ENCODE results near the gene DUOX1. TPM values are rescaled to one million over a fixed set of nuclear protein-coding genes. Genes with fewer than 3 reads are reported as not detected.

The DUOX1 gene
- polyA plus RNA-seq, 1 of the 3 experiments (the other 2 are of a cell fraction): not detected

GRCh38 chr15:45162771-45163507, 33.1 kb downstream of the DUOX1 start:
- Histone ChIP-seq H3K9me2 (no peaks in the 10 kb centered on the region), H3K27me3 (ENCODE audit: insufficient read depth) (no peaks in the 10 kb centered on the region), H3K4me2 (peak overlapping the region; percentile 54), H3K9me3 (no peaks in the 10 kb centered on the region), H3F3A (replicated peaks; ENCODE audit: insufficient read depth) (peaks cover 6% of the 10 kb centered on the region), H3K79me2 (ENCODE audit: insufficient read depth) (peaks cover 10% of the 10 kb centered on the region; the same call in 1 of the 2 replicates), H3K36me3 (replicated peaks in 1 of 2; ENCODE audit: control insufficient read depth in 1 of 2, insufficient read depth in 2 of 2, low read length in 1 of 2) (no peaks in the 10 kb centered on the region), H3K9ac (peak overlapping the region; percentile 19; the same call in 1 of the 2 replicates), H3K4me3 (ENCODE audit: low read depth in 2 of 2, low read length in 1 of 2) (no peak overlapping the region; a peak in 1 of 4 replicates), H4K20me1 (ENCODE audit: insufficient read depth) (no peaks in the 10 kb centered on the region), H2AFZ (ENCODE audit: low read depth) (no peak overlapping the region), H3K4me1 (ENCODE audit: control insufficient read depth in 1 of 2, insufficient read depth in 2 of 2, low read depth in 1 of 2, low read length in 1 of 2) (peaks cover 16 to 34% of the 10 kb centered on the region in 2 experiments; a peak in 3 of 4 replicates), H3K27ac (ENCODE audit: low read depth in 2 of 2, low read length in 1 of 2) (no peak overlapping the region; a peak in 1 of 4 replicates)
- WGBS (ENCODE audit: low lambda C conversion rate): 21% methylated on average over 6 of the region's 7 CpGs
- DNase-seq: peak; percentile 91
- POLR2A ChIA-PET: interaction anchor here (1.0 to 2.0 kb wide), 10 partner anchors 14 to 239 kb away, joined by 3 to 31 read pairs (median 6); partner anchors contain the start of gene SHF
- CTCF ChIA-PET: interaction anchor here (0.6 to 10.7 kb wide), 47 partner anchors 8 to 897 kb away, joined by 3 to 226 read pairs (median 4); partner anchors contain the start of gene SHF
- TF ChIP-seq NFIC (IDR thresholded peaks at IDR 0.05; ENCODE audit: borderline replicate concordance) (no peak; the same call in 1 of the 2 replicates), SIN3A (IDR thresholded peaks at IDR 0.05; ENCODE audit: borderline replicate concordance, low read depth, low read length) (no peak), RAD21 (IDR thresholded peaks at IDR 0.05; ENCODE audit: low read length) (peak; percentile 96), EZH2phosphoT487 (IDR thresholded peaks at IDR 0.05; ENCODE audit: borderline replicate concordance, low read depth) (no peak), POLR2AphosphoS5 (IDR thresholded peaks at IDR 0.05; ENCODE audit: low read depth, low read length) (no peak), TCF12 (IDR thresholded peaks at IDR 0.05) (no peak), TEAD4 (IDR thresholded peaks at IDR 0.05; ENCODE audit: borderline replicate concordance, insufficient read depth) (peak; percentile 12; the same call in 1 of the 2 replicates), FOXJ3 (CRISPR knock-in tag; IDR thresholded peaks at IDR 0.05) (no peak), RXRA (IDR thresholded peaks at IDR 0.05; ENCODE audit: borderline replicate concordance, low read depth) (no peak), RCOR1 (IDR thresholded peaks at IDR 0.05; ENCODE audit: low read length) (no peak), ELF1 (IDR thresholded peaks at IDR 0.05) (no peak), GABPA (IDR thresholded peaks at IDR 0.05; ENCODE audit: low read depth) (no peak), SMC3 (IDR thresholded peaks at IDR 0.05; ENCODE audit: low read depth, low read length) (peak; percentile 89), GATA2 (CRISPR knock-in tag; IDR thresholded peaks at IDR 0.05) (peak; percentile 48)
- TF ChIP-seq, protein P1, sequence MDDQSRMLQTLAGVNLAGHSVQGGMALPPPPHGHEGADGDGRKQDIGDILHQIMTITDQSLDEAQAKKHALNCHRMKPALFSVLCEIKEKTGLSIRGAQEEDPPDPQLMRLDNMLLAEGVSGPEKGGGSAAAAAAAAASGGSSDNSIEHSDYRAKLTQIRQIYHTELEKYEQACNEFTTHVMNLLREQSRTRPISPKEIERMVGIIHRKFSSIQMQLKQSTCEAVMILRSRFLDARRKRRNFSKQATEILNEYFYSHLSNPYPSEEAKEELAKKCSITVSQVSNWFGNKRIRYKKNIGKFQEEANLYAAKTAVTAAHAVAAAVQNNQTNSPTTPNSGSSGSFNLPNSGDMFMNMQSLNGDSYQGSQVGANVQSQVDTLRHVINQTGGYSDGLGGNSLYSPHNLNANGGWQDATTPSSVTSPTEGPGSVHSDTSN (IDR thresholded peaks at IDR 0.05): 0 out of 2 replicates have a peak, but pooled peaks have one; percentile 8
- TF ChIP-seq, protein P2, sequence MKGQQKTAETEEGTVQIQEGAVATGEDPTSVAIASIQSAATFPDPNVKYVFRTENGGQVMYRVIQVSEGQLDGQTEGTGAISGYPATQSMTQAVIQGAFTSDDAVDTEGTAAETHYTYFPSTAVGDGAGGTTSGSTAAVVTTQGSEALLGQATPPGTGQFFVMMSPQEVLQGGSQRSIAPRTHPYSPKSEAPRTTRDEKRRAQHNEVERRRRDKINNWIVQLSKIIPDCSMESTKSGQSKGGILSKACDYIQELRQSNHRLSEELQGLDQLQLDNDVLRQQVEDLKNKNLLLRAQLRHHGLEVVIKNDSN (IDR thresholded peaks at IDR 0.05; ENCODE audit: borderline replicate concordance, low read depth): no peak
- TF ChIP-seq, protein P3, sequence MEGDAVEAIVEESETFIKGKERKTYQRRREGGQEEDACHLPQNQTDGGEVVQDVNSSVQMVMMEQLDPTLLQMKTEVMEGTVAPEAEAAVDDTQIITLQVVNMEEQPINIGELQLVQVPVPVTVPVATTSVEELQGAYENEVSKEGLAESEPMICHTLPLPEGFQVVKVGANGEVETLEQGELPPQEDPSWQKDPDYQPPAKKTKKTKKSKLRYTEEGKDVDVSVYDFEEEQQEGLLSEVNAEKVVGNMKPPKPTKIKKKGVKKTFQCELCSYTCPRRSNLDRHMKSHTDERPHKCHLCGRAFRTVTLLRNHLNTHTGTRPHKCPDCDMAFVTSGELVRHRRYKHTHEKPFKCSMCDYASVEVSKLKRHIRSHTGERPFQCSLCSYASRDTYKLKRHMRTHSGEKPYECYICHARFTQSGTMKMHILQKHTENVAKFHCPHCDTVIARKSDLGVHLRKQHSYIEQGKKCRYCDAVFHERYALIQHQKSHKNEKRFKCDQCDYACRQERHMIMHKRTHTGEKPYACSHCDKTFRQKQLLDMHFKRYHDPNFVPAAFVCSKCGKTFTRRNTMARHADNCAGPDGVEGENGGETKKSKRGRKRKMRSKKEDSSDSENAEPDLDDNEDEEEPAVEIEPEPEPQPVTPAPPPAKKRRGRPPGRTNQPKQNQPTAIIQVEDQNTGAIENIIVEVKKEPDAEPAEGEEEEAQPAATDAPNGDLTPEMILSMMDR (IDR thresholded peaks at IDR 0.05): peak; percentile 96
